KMS-11 (cell line): Measurements from ENCODE around the gene SLC5A4.
"Not testable (repeated sequence)": the region's sequence is repeated elsewhere in the genome, so short reads cannot be mapped to it uniquely, and the experiment has no call there.

Source experiments
- H2AFZ ChIP-seq: fragments of 200-600 bp; sonication (generic); 2 replicates; pipeline ENCODE4 v1.6.1; 2016; ENCODE audit warnings: antibody characterized with exemption, mixed run types, low read depth
- H3K27ac ChIP-seq: fragments of 200-600 bp; sonication (generic); 2 replicates; pipeline ENCODE4 v1.6.1; 2016; ENCODE audit warnings: mild to moderate bottlenecking, mixed run types
- H3K27me3 ChIP-seq: fragments of 200-600 bp; sonication (generic); 2 replicates; pipeline ENCODE4 v1.6.1; 2017; ENCODE audit warnings: mild to moderate bottlenecking, low read depth, mixed run types, moderate library complexity; ENCODE audit not compliant: insufficient read depth
- H3K36me3 ChIP-seq: fragments of 200-600 bp; sonication (generic); 2 replicates; pipeline ENCODE4 v1.6.1; 2017; ENCODE audit warnings: mild to moderate bottlenecking, mixed run types; ENCODE audit not compliant: insufficient read depth
- H3K4me1 ChIP-seq: fragments of 200-600 bp; sonication (generic); 2 replicates; pipeline ENCODE4 v1.6.1; 2016; ENCODE audit warnings: mild to moderate bottlenecking, low read depth, mixed run types; ENCODE audit not compliant: poor library complexity, severe bottlenecking
- H3K4me2 ChIP-seq: fragments of 200-600 bp; sonication (generic); 2 replicates; pipeline ENCODE4 v1.7.0; 2016; ENCODE audit warnings: mild to moderate bottlenecking, mixed run types
- H3K4me3 ChIP-seq: fragments of 200-600 bp; sonication (generic); IDR thresholded peaks from 2 replicates; pipeline ENCODE4 v1.6.1; 2017; ENCODE audit warnings: low read depth, low read length, mixed read lengths; ENCODE audit not compliant: insufficient read depth
- H3K79me2 ChIP-seq: fragments of 200-600 bp; sonication (generic); 2 replicates; pipeline ENCODE4 v1.6.1; 2016; ENCODE audit warnings: low read depth, mixed run types; ENCODE audit not compliant: insufficient read depth
- H3K9ac ChIP-seq: fragments of 200-600 bp; sonication (generic); 2 replicates; pipeline ENCODE4 v1.6.1; 2016; ENCODE audit warnings: mild to moderate bottlenecking, mixed run types
- H4K20me1 ChIP-seq: fragments of 200-600 bp; sonication (generic); 2 replicates; pipeline ENCODE4 v1.6.1; 2016; ENCODE audit warnings: mild to moderate bottlenecking, mixed run types; ENCODE audit not compliant: insufficient read depth
- TF ChIP-seq, protein P1 (sequence below): fragments of 200-600 bp; sonication (generic); conservative IDR thresholded peaks from 2 replicates; pipeline ENCODE4 v1.6.1; 2017; ENCODE audit warnings: low read depth, mild to moderate bottlenecking, antibody characterized with exemption, low read length, moderate library complexity, mixed read lengths

The SLC5A4 gene

DNA sequence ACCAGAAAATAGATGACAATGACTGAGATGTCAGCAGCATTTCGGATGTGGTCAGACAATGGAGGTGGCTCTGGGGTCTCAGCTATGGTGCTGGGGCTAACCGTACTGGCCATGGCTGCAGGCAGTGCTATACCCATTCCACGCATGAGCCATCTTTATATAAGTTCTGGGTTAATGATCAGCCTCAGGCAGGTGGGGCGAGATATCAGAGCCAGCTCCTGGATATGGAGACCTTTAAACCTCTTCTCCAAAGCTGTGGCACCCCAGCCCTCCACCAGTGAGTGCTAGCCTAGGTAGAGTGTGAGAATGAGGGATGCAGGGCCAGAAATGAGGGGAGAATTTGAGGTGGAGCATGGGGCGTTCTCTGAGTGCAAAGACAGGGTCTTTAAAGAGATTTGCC, at the start of gene SLC5A4:
SLC5A4 (minus strand) TSS at position 131 of the 400 bp plus-strand sequence; CDS start at position 113, 18 bp downstream.
- Histone ChIP-seq H3K4me2 (no peak within 1 kb of the TSS), H3K4me1 (no peaks in the 10 kb centered on the region), H3K36me3 (no peaks in the 10 kb centered on the region), H3K79me2 (no peaks in the 10 kb centered on the region), H4K20me1 (no peaks in the 10 kb centered on the region), H3K27me3 (no peaks in the 10 kb centered on the region), H3K9ac (no peak within 1 kb of the TSS), H2AFZ (no peak within 1 kb of the TSS), H3K4me3 (no peak within 1 kb of the TSS), H3K27ac (no peak within 1 kb of the TSS)
- TF ChIP-seq, protein P1, sequence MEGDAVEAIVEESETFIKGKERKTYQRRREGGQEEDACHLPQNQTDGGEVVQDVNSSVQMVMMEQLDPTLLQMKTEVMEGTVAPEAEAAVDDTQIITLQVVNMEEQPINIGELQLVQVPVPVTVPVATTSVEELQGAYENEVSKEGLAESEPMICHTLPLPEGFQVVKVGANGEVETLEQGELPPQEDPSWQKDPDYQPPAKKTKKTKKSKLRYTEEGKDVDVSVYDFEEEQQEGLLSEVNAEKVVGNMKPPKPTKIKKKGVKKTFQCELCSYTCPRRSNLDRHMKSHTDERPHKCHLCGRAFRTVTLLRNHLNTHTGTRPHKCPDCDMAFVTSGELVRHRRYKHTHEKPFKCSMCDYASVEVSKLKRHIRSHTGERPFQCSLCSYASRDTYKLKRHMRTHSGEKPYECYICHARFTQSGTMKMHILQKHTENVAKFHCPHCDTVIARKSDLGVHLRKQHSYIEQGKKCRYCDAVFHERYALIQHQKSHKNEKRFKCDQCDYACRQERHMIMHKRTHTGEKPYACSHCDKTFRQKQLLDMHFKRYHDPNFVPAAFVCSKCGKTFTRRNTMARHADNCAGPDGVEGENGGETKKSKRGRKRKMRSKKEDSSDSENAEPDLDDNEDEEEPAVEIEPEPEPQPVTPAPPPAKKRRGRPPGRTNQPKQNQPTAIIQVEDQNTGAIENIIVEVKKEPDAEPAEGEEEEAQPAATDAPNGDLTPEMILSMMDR: no peak

DNA sequence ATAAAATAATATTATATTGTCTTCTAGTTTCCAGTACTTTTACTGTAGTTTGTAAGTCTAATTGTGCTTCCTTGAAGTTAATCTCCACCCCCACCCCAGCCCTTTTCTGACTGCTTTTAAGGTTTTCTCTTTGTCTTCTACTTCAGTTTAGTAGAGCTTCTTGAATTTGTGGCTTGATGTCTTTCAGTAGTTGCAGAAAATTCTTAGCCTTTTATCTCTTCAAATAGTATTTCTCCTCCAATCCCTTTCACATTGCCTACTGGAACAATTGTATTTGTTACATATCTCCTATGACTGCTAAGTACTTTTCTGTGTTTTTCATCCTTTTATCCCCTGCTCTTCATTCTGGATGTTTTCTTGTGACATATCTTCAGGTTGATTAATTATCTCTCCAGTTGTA, 38.8 kb upstream of the SLC5A4 start:
- H3K36me3 ChIP-seq, H3K4me1 ChIP-seq, H3K4me3 ChIP-seq, H3K9ac ChIP-seq, H4K20me1 ChIP-seq, H2AFZ ChIP-seq, H3K27me3 ChIP-seq, H3K4me2 ChIP-seq, H3K27ac ChIP-seq, H3K79me2 ChIP-seq: not testable (repeated sequence)

DNA sequence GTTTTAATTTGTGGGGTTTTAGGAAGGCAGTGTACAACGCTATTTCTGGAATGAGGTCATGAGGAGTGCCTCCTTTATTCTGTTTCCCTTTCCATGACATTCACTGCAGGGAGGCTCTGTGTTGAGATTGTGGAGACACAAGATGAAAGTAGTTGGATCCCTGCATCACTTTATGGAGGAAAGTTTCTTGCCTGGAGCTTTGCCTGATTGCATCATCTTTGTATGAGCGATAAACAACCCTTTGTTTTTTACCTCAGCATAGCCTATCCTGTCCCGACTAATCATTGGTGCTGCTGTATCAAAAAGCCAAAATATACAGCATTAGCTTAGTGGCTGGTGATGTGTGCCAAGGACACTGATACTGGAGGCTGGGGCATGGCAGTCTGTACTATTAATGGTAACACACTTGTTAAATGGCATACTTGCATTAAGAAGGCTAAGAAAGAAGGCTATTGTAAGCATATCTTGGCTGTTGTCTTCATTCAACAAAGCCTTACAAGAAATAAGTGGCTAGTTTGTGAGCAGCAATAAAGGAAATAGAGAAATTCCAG, 31.2 kb upstream of the SLC5A4 start:
- Histone ChIP-seq H3K27ac (no peak overlapping the region), H4K20me1 (no peaks in the 10 kb centered on the region), H3K4me3 (no peak overlapping the region), H3K4me2 (no peak overlapping the region), H3K79me2 (no peaks in the 10 kb centered on the region), H3K36me3 (no peaks in the 10 kb centered on the region), H2AFZ (no peak overlapping the region), H3K27me3 (no peaks in the 10 kb centered on the region), H3K9ac (no peak overlapping the region), H3K4me1 (no peaks in the 10 kb centered on the region)
- TF ChIP-seq, protein P1: no peak

DNA sequence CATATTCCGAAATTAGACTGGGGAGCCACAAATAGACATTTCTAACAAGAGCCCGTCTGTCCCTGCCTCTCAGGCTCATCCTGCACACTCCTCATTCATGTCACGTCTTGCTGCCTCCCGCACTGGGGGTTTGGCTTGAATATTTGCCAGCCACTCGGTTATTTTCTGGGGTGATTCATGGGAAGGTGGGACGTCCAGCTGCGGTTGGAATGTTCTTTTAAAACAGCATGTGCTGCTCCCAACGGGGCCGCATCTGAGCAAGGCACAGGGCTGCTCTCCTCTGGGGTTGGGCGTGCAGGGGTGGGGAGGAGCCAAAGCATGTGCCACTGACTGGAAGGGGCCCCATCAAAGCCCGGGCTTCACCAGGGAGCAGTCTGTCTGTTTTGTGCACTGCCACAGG, 25.9 kb upstream of the SLC5A4 start:
- H3K4me2 ChIP-seq: no peak overlapping the region
- H3K27ac ChIP-seq: no peak overlapping the region
- no peaks in the 10 kb centered on the region for H3K36me3 ChIP-seq
- no peaks in the 10 kb centered on the region for H3K27me3 ChIP-seq
- no peak overlapping the region for H3K4me3 ChIP-seq
- TF ChIP-seq, protein P1: no peak
- H3K4me1 ChIP-seq: no peaks in the 10 kb centered on the region
- H3K9ac ChIP-seq: no peak overlapping the region
- no peaks in the 10 kb centered on the region for H4K20me1 ChIP-seq
- H3K79me2 ChIP-seq: no peaks in the 10 kb centered on the region
- H2AFZ ChIP-seq: no peak overlapping the region

DNA sequence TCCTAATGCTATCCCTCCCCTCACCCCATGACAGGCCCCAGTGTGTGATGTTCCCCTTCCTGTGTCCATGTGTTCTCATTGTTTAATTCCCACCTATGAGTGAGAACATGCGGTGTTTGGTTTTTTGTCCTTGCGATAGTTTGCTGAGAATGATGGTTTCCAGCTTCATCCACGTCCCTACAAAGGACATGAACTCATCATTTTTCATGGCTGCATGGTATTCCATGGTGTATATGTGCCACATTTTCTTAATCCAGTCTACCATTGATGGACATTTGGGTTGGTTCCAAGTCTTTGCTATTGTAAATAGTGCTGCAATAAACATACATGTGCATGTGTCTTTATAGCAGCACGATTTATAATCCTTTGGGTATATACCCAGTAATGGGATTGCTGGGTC, 20.2 kb upstream of the SLC5A4 start:
- H3K4me1 ChIP-seq, H3K27ac ChIP-seq, H3K4me3 ChIP-seq, H3K79me2 ChIP-seq, H2AFZ ChIP-seq, H3K36me3 ChIP-seq, H3K9ac ChIP-seq, H4K20me1 ChIP-seq, H3K27me3 ChIP-seq, H3K4me2 ChIP-seq: not testable (repeated sequence)
